ENCODE results near the gene TRAF3. TPM values are rescaled to one million over a fixed set of nuclear protein-coding genes. Genes with fewer than 3 reads are reported as not detected.

Gene TRAF3
- total RNA-seq, 1 donor from 2014 or later, result 35.3 TPM

DNA sequence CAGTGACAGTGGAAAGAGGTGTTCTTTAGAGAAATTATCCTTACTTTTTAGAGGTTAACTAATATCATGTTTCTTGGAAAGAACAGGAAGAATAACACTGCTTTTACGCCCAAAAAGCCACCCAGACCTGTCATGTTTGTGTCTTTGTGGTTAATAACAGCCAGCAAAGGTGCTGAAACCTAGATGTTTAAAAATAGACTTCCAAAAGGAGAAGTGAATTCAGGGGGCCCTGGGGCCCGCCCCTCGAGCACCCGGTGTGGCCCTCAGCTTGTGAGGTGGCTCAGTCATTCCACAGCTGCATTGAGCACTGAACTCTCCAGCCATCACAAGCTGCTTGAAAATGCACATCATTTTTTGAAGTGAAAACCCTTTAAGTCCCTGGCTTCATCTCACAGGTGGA lies 124.4 kb downstream of the TRAF3 start:
- TF ChIP-seq CTCF (IDR thresholded peaks at IDR 0.05; ENCODE audit: insufficient read depth, low read length, severe bottlenecking), result no peak
- Histone ChIP-seq H3K4me3 (ENCODE audit: low read depth, low read length) (no peak overlapping the region), H3K27me3 (ENCODE audit: control insufficient read depth, insufficient read depth, low read length) (no peaks in the 10 kb centered on the region), H3K36me3 (ENCODE audit: control insufficient read depth, insufficient read depth, low read length) (peaks cover 8% of the 10 kb centered on the region)
- DNase-seq (ENCODE audit: low read depth), result no peak
- no peak for FAIRE-seq

- H3K36me3 ChIP-seq (ENCODE audit: control insufficient read depth, insufficient read depth, low read length), result peaks cover 10% of the 10 kb centered on the region
- no peak for DNase-seq (ENCODE audit: low read depth)
- no peak for FAIRE-seq
- no peaks in the 10 kb centered on the region for H3K27me3 ChIP-seq (ENCODE audit: control insufficient read depth, insufficient read depth, low read length)
- no peak overlapping the region for H3K4me3 ChIP-seq (ENCODE audit: low read depth, low read length)
- TF ChIP-seq CTCF (IDR thresholded peaks at IDR 0.05; ENCODE audit: insufficient read depth, low read length, severe bottlenecking), result no peak
Measured at GRCh38 chr14:102902086-102902485, 124.8 kb downstream of the TRAF3 start.

DNA sequence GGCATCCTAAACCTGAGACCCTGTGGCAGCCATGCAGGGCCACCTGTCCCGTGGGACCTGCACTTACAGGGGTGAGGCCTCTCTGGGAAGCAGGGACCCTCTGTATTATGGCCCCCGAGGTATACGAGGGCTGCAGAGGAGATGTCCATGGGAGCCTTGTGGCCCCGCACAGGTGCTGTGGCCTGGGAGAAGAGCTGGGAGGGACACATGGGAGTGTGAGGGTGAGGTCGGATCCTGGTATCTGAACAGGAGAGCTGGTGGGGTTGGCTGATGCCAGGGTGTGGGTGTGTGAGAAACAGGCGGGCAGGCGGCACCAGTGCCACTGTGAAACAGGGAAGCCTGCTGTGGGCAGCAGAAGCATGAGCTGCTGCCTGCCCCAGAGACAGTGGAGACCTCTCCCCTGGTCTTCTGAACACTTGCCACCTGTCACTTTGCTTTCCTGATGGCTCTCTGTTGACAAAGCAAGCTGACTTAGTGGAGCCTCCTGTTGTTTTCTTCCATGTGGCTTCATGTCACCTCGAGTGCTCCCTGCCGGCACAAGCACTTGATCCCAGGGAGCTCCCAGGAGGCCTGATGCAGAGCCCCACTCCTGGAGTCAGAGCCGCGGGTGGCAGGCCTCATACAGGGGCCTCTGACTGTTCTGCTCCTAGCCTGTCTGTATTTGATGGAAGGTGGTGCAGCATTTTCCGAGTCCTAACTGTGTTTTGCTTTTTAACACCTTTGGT lies 125.4 kb downstream of the TRAF3 start:
- FAIRE-seq (no peak), DNase-seq (ENCODE audit: low read depth) (no peak)
- Histone ChIP-seq H3K27me3 (ENCODE audit: control insufficient read depth, insufficient read depth, low read length) (no peaks in the 10 kb centered on the region), H3K4me3 (ENCODE audit: low read depth, low read length) (no peak overlapping the region), H3K36me3 (ENCODE audit: control insufficient read depth, insufficient read depth, low read length) (peaks cover 13% of the 10 kb centered on the region)
- TF ChIP-seq CTCF (IDR thresholded peaks at IDR 0.05; ENCODE audit: insufficient read depth, low read length, severe bottlenecking), result no peak

DNA sequence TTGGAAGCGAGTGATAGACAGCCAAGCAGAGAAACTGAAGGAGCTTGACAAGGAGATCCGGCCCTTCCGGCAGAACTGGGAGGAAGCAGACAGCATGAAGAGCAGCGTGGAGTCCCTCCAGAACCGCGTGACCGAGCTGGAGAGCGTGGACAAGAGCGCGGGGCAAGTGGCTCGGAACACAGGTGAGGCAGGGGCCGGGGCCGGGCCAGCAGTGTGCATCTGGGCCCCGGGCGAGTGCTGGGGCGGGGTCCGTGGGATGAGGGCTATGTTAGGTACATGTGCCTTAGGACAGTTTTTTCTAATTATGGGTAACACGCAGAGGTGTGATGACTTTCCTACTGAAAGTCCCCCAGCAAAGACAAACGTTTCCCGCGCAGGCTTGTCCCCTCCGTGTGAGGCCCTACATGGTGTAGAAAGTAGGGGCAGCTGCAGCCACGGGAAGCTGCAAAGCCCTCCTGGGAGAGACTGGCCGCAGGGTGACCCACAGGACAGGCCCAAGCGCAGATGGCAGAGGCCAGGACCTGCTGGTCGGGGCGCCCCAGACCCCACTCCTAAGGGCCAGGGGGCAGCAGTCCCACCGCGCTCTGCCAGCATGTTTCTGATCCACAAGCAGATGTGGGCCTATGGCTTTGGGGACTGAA lies 126.1 kb downstream of the TRAF3 start:
- Histone ChIP-seq H3K27me3 (ENCODE audit: control insufficient read depth, insufficient read depth, low read length) (no peaks in the 10 kb centered on the region), H3K4me3 (ENCODE audit: low read depth, low read length) (no peak overlapping the region), H3K36me3 (ENCODE audit: control insufficient read depth, insufficient read depth, low read length) (peaks cover 14% of the 10 kb centered on the region)
- no peak for DNase-seq (ENCODE audit: low read depth)
- no peak for TF ChIP-seq CTCF (IDR thresholded peaks at IDR 0.05; ENCODE audit: insufficient read depth, low read length, severe bottlenecking)
- no peak for FAIRE-seq

- no peak for TF ChIP-seq CTCF (IDR thresholded peaks at IDR 0.05; ENCODE audit: insufficient read depth, low read length, severe bottlenecking)
- Histone ChIP-seq H3K36me3 (ENCODE audit: control insufficient read depth, insufficient read depth, low read length) (peaks cover 14% of the 10 kb centered on the region), H3K27me3 (ENCODE audit: control insufficient read depth, insufficient read depth, low read length) (no peaks in the 10 kb centered on the region), H3K4me3 (ENCODE audit: low read depth, low read length) (no peak overlapping the region)
- no peak for DNase-seq (ENCODE audit: low read depth)
- FAIRE-seq, result no peak
Measured at GRCh38 chr14:102903889-102904512, 126.8 kb downstream of the TRAF3 start.
